ENCODE data around the gene ITGB3.

Gene ITGB3

GRCh38 chr17:47286198-47286914 is 32.7 kb downstream of the ITGB3 start:
- TF ChIP-seq, protein P1, sequence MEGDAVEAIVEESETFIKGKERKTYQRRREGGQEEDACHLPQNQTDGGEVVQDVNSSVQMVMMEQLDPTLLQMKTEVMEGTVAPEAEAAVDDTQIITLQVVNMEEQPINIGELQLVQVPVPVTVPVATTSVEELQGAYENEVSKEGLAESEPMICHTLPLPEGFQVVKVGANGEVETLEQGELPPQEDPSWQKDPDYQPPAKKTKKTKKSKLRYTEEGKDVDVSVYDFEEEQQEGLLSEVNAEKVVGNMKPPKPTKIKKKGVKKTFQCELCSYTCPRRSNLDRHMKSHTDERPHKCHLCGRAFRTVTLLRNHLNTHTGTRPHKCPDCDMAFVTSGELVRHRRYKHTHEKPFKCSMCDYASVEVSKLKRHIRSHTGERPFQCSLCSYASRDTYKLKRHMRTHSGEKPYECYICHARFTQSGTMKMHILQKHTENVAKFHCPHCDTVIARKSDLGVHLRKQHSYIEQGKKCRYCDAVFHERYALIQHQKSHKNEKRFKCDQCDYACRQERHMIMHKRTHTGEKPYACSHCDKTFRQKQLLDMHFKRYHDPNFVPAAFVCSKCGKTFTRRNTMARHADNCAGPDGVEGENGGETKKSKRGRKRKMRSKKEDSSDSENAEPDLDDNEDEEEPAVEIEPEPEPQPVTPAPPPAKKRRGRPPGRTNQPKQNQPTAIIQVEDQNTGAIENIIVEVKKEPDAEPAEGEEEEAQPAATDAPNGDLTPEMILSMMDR (conservative IDR thresholded peaks at IDR 0.05; ENCODE audit: control insufficient read depth, insufficient read depth, low read depth, low read length), result no peak
- DNase-seq (ENCODE audit: low read depth), result peak; percentile 96
- no peak overlapping the region for H3K4me3 ChIP-seq (ENCODE audit: control insufficient read depth, low read depth, low read length)

GRCh38 chr17:47287068-47287467 is 33.4 kb downstream of the ITGB3 start:
- H3K4me3 ChIP-seq (ENCODE audit: control insufficient read depth, low read depth, low read length), result no peak overlapping the region
- DNase-seq (ENCODE audit: low read depth), result no peak
- TF ChIP-seq, protein P1 (conservative IDR thresholded peaks at IDR 0.05; ENCODE audit: control insufficient read depth, insufficient read depth, low read depth, low read length), result no peak

- no peak overlapping the region for H3K4me3 ChIP-seq (ENCODE audit: control insufficient read depth, low read depth, low read length)
- DNase-seq (ENCODE audit: low read depth), result no peak
- TF ChIP-seq, protein P1 (conservative IDR thresholded peaks at IDR 0.05; ENCODE audit: control insufficient read depth, insufficient read depth, low read depth, low read length), result no peak
Observed at GRCh38 chr17:47287639-47288038, 34.0 kb downstream of the ITGB3 start.

DNA sequence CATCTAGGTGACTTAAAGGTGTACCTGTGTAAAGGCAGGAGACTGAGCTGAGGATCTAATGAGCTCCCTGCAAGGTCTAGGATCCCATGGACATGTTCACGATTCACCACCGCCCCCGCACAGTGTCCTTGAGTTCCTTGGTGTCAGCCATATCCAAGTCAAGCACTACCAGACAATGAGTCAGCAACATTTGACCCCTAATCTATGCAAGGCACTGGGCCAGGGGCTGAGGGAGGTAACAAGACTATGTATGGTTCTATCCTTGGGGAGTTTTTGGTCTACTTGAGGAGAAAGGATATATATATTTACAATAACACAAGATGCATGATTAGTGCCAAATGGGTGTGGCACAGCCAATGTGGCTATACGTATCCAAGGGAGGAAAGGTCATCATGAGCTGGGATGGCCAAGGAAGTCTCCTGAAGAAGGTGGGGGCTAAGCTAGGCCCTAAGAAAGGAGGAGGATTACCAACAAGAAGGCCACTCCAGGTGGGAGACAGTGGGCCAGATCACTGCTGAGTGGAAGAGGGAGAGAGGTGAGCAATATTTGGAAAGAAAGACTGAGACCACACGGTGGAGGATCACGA is 35.0 kb downstream of the ITGB3 start:
- TF ChIP-seq, protein P1 (conservative IDR thresholded peaks at IDR 0.05; ENCODE audit: control insufficient read depth, insufficient read depth, low read depth, low read length), result no peak
- no peak overlapping the region for H3K4me3 ChIP-seq (ENCODE audit: control insufficient read depth, low read depth, low read length)
- peak; percentile 79 for DNase-seq (ENCODE audit: low read depth)

DNA sequence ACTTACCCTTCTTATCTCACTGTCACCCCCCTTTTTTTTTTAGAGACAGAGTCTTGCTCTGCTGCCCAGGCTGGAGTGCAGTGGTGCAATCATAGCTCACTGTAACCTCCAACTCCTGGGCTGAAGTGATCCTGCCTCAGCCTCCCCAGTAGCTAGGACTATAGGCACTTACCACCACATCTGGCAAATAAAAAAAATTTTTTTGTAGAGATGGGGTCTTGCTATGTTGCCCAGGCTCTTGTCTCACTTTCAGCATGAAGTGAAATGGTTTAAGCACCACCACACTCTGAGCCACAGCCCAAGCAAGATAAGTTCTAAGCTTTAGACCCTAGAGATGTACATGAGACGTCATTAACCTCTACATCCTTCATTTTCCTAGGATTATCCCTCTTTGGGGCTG is 35.7 kb downstream of the ITGB3 start:
- no peak for DNase-seq (ENCODE audit: low read depth)
- TF ChIP-seq, protein P1 (conservative IDR thresholded peaks at IDR 0.05; ENCODE audit: control insufficient read depth, insufficient read depth, low read depth, low read length), result no peak
- H3K4me3 ChIP-seq (ENCODE audit: control insufficient read depth, low read depth, low read length), result no peak overlapping the region

- no peak for DNase-seq (ENCODE audit: low read depth)
- TF ChIP-seq, protein P1 (conservative IDR thresholded peaks at IDR 0.05; ENCODE audit: control insufficient read depth, insufficient read depth, low read depth, low read length), result no peak
- H3K4me3 ChIP-seq (ENCODE audit: control insufficient read depth, low read depth, low read length), result no peak overlapping the region
Observed at GRCh38 chr17:47290870-47291241, 37.2 kb downstream of the ITGB3 start.

All from fibroblast of mammary gland (primary cell).